NCI-H345 treated with DMSO at 0.1 percent for 48 hours (cell line): ENCODE measurements around the gene PLXDC1.

Experiments
- DNase-seq: peaks from one replicate; lab custom pipeline; 2025; ENCODE audit not compliant: unreplicated experiment; lab: John Stamatoyannopoulos, UW

PLXDC1 gene

GRCh38 chr17:39158623-39159022 is 7.2 kb upstream of the PLXDC1 start:
- no peak for DNase-seq

DNA sequence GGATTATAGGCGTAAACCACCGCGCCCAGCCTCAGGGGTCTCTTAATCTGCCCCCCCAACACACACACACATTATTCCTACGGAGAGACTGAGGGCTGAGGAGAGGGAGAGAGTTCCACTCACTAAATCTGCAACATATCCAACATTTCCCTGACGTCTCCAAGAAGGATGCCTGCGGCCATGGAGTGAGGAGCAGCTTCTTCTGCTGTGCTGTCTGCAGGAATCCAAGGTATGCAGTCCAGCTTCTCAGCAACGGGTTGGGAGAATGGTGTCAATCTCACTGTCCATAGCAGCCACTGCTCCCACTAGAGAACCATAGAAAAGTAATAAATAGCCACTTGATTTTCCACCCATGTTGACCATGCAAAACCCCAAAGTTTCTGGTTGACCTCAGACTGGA is 5.1 kb upstream of the PLXDC1 start:
- DNase-seq, result no peak

DNA sequence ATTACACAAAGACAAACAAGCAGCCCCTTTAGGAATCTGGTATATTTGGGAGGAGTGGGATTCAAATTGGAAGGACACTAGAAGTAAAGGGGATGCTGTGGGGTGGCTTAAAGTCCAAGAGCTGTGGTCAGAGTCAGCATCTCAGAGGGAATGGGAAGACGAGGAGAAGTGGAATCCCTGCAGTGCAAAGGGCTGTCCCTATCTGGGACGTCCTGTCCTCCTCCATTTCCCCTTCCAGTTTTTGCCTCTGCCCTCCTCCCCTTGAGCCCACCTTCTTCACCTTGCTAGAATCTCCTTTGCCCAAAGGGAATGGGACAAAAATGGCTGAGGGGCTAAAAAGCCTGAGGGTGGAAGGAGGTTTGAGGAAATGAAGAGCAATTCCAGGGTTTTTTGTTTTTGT is 4.2 kb upstream of the PLXDC1 start:
- DNase-seq, result no peak

GRCh38 chr17:39153599-39154051 is 2.2 kb upstream of the PLXDC1 start:
- DNase-seq, result peak; percentile 74

DNA sequence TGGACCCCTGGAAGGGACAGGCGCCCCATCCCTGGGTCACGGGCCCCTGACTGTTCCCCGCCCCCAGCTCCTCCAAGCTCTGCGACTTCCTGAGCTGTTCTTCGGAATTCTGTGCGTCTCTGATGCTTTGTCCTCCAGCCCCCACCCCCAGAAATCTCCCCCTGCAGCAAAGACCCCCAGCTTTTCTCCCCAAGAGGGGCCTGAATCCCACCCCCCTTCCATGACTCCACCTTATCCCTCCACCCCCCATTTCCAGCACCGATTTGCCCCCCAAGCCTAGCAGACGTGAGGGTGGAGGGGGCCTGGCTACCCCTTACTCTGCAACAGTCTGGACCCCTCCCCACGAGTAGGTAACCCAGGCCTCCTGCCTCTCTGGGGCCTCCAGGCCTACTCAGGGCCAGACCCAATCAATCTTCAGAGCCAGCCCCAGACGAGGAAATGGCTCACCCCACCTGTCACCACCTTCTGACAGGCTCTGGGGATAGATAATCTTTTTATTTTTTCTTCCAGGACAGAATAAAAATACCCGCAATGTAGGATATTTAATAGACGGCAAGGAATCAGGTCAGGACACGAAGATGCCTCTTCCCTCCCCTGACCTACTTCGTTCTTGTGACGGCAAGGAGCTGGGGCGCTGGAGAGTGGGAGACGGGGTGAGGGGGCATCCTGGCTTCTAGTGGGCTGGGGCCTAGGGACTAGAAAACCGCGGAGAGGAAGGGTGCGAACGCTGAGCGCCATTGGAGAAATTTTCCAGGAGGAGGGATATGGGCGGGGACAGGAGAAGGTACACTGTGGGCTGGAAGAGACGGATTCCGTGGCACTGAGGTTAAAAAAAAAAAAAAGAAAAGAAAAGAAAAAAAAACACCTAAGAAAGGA is 744 bp upstream of the PLXDC1 start:
- no peak for DNase-seq

GRCh38 chr17:39150795-39151149 is 665 bp downstream of the PLXDC1 start:
- DNase-seq, result no peak

GRCh38 chr17:39150104-39150634 is 1.3 kb downstream of the PLXDC1 start:
- no peak for DNase-seq

DNA sequence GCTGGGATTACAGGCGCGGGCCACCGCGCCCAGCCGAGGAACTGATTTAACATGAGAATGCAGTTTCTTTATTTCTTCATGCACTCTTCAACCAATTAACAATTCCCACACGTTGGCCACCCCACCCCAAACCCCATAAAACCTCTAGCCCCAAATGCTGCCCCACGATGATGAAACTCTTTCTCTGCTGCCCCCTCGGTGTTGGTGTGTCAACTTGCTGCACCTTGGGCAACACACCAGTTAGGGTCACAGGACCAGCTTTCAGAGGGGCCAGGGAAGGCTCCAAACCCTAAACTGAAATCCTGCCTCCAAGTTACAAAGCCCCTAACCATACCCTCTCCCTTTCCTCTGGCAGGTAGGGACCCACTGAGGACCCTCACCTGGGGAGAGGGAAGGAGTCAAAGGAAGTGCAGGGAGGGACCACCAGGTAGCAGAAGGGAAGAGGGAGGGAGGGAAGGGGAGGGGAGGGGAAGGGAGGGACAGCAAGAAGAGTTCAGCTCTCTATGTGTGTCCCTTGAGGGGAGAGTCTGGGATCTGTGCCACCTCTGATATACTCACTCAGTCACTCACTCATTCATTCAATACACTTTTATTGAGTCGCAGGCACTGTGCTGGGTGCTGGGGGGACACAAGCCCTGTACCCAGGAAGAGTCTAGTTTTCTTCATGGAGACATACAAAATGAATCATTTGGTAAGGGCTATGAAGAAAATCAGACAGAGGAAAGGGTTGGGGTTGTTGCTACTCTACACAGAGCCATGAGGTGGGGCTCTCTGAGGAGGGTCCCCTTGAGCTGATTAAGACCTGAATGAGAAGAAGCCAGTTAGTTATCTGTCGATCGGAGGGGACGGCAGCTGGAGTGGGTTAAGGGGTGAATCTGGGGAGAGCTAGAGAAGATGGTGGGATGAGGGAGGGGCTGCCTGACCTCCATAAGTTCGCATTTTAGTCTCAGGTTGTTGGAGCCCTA is 3.9 kb downstream of the PLXDC1 start:
- DNase-seq, result no peak

DNA sequence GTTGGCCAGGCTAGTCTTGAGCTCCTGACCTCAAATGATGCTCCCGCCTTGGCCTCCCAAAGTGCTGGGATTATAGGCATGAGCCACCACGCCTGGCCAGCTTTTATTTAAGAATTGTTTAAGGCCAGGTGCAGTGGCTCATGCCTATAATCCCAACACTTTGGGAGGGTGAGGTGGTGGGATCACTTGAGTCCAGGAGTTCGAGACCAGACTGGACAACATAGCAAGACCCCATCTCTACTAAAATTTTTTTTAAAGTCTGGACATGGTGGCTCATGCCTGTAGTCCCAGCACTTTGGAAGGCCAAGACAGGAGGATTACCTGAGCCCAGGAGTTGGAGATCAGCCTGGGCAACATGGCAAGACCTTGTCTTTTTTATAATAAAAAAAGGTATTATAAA is 5.2 kb downstream of the PLXDC1 start:
- DNase-seq, result no peak

DNA sequence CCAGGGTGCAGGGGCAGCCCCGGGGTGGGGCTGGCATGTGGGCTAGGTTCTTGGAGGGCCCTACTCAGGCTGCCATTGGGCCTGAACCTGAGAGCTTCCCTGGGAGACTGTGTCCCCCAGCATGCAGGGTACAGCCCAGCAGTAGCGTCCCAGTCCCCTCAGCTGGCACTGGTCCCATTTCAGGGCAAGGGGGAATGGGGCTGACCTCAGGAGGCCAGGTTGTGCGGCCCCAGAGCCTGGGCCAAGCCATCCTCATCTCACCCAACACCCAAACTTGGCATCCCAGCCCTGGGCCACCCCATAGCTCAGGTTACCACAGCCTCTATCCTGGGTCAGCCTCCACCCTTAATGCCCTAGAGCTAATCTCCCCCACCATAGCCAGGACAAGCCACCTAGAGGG is 6.3 kb downstream of the PLXDC1 start:
- no peak for DNase-seq

DNA sequence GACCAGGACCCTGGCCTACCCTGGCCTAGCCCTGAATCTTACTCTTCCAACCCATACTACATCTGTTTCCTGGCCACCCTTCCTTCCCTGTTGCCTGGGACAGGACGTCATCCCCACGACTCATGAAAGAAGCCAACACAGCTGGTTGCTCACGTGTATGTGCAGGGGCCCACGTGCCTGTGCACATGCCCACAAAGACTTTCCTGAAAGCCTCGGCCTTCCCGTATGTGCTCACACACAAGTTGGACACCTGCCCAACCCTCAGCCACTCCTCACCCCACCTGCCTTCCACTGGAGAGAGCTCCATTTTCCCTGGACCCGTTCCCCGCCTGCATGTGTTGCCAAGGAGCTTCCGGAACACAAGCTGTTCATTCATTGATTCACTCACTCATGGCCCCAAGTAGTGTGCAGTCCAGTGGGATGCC is 7.0 kb downstream of the PLXDC1 start:
- peak; percentile 9 for DNase-seq

- no peak for DNase-seq
These were observed 7.8 kb downstream of the PLXDC1 start for GRCh38 chr17:39143552-39144093.

DNA sequence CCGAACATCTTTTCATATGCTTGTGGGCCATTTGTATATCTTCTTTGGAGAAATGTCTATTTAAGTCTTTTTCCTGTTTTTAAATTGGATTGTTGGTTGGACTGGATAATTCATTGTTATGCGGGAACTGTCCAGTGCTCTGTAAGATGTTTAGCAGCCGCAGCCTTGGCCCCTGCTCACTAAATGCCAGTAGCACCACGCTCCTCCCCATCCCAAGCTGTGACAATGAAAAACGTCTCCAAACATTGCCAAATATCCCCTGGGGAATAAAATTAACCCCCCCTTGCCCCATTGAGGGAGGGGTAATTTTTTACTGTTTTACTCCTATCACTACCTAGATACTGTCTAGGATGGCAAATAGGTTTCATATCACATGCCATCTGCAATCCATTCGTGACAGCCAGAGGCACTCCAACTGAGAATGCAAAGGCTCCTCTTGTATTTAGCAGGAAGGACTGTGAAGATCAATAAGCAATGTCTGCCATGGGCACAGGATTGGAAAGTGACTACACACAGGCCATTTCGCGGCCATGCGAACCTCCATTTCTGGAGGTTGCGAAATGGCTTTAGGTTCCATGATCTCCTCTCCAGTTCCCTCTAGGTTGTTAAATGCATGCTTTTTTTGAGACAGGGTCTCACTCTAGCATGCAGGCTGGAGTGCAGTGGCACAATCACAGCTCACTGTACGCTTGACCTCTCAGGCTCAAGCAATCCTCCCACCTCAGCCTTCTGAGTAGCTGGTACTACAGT is 9.3 kb downstream of the PLXDC1 start:
- DNase-seq, result no peak

DNA sequence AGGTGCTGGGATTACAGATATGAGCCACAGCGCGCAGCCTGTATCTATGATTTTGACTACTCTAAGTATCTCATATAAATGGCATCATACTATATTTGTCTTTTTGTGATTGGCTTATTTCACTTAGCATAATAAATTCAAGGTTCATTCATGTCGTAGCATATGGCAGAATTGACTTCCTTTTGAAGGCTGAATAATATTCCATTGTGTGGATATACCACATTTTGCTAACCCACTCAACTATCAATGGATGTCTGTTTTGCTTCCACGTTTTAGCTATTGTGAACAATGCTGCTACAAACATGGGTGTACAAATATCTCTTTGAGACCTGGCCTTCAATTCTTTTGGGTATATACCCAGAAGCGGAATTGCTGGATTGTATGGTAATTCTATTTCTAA is 10.1 kb downstream of the PLXDC1 start:
- DNase-seq, result no peak

DNA sequence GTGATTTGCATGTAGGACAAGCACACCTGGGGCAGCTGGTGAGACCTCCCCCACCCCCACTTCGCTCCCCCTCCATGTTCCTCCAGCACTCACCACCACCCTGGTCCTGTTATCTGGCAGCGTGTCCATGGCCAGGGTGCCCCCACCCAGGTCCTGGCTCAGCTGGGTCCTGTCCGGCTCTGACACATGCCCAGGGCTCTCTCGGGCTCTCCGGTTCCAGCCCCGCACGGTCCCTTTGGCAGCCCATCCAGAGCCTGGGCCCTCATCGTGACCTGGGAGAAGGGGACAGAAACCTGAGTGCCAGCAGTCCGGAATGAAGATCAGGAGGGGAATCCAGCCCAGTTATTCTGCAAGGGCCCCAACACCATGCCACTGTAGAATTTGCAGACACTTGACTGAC is 11.9 kb downstream of the PLXDC1 start:
- no peak for DNase-seq

DNA sequence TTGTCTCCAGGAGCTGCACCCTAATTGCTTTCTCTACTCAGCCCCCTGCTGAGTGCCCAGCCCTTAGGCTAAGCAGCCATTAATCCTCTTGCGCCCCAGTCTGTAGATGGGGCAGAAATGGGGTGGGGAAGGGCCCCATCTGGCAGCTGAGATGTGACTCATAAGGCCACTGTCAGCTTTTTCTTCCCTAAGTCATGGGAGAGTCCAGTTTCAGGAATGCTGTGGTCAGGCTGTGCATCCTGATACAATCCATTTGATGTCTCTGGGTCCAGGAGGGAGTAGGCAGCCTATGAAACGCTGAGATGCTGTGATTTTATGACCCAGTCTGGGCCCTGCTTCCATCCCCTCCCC is 12.3 kb downstream of the PLXDC1 start:
- DNase-seq, result no peak

DNA sequence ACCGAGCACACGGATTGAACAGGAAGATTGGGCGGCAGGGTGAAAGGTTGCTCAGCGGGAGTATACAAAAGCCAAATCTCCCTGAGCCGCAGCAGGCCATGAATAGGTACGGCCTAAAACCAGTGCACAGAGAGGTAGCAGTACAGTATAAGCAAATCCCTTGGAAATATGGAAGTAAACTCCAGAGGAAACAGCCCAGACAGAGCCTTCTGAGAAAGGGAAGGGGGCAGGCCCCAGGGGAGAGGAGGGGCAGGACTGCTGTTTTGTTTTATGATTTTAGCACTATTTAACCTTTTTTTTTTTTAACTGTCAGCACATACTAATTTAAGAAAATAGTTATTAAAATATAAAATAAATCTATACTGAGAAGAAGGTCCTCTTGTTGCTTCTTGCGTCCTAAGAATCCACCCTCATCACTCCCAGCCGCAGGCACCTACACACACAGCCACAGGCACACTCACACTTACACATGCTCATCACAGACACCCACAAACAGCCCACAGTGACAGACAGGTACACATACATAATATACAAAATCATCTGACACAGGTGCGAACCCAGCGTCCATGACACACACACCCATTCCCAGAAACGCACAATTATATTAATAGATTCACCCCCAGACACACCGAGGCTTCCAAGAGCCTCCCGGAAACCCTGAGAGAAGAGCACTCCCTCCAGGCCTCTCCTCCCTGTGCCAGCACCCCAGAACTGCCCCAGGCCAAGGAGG is 12.8 kb downstream of the PLXDC1 start:
- DNase-seq, result no peak

- no peak for DNase-seq
These were observed 16.6 kb downstream of the PLXDC1 start for GRCh38 chr17:39134878-39135277.

DNA sequence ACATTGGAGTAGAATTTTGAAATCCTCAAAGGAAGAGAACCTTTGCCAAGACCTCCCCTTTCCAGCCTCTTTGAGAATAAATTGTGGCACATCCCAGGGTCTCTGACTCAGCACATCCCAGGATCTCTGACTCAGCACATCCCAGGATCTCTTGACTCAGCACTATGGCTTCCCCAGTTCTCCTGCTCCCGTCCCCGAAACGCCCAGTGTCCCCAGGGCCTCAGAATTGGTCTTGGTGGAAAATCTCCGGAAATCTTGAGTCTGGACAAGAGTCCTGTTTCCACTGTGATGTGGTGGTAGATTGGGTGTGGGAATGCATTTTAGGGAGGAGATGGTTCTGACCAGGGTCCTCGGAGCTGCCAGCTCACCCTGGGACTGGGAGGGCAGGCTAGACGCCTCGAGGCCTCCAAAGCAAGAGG is 19.2 kb downstream of the PLXDC1 start:
- DNase-seq, result no peak

DNA sequence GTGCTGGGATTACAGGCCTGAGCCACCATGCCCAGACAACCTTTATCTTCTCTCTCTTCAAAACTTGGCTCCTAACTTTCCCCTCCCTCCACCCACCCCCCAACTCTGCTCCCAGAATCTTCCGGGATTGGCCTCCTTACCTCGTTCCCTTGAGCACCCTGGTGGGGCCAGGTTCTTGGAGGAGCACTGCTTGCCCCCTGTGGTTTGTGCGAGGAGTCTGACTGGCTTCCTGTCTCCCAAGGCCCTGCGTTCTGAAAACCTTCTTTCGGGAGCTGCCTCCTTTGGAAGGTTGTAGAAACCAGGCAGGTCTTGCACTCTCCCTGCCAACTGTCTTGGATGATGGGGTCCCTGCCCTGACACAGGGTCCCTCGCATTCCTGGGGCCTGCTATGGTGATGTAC is 19.8 kb downstream of the PLXDC1 start:
- no peak for DNase-seq
